VCaP (cell line): ENCODE measurements around the gene CDC42EP1.
"Not testable (repeated sequence)": the region's sequence is repeated elsewhere in the genome, so short reads cannot be mapped to it uniquely, and the experiment has no call there.

Source experiments
- H3K27ac ChIP-seq: fragments of 450-650 bp; 2 replicates; pipeline ENCODE4 v1.5.1; 2017
- TF ChIP-seq, protein P1 (sequence below): fragments of 450-650 bp; conservative IDR thresholded peaks from 2 replicates; pipeline ENCODE4 v1.5.1; 2017; ENCODE audit warnings: mild to moderate bottlenecking, moderate library complexity

Gene CDC42EP1

DNA sequence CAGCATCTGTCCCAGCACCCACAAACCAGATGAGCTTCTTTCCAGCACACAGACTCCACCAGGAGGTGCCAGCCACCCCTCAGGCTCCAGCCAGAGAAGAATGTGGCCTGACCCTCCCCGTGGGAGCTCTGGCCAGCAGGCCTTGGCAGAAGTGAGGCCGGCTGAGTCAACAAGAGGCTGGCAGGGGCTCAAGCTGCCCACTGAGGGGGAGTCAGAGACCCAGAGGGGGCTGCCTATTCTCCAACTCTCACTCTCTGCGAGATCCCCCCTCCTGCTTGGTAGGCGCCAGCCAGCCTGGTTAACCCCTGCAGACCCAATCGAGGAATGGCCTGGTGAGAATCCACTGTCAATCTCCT lies 10.6 kb upstream of the CDC42EP1 start:
- TF ChIP-seq, protein P1, sequence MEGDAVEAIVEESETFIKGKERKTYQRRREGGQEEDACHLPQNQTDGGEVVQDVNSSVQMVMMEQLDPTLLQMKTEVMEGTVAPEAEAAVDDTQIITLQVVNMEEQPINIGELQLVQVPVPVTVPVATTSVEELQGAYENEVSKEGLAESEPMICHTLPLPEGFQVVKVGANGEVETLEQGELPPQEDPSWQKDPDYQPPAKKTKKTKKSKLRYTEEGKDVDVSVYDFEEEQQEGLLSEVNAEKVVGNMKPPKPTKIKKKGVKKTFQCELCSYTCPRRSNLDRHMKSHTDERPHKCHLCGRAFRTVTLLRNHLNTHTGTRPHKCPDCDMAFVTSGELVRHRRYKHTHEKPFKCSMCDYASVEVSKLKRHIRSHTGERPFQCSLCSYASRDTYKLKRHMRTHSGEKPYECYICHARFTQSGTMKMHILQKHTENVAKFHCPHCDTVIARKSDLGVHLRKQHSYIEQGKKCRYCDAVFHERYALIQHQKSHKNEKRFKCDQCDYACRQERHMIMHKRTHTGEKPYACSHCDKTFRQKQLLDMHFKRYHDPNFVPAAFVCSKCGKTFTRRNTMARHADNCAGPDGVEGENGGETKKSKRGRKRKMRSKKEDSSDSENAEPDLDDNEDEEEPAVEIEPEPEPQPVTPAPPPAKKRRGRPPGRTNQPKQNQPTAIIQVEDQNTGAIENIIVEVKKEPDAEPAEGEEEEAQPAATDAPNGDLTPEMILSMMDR, result no peak
- H3K27ac ChIP-seq, result no peak overlapping the region

DNA sequence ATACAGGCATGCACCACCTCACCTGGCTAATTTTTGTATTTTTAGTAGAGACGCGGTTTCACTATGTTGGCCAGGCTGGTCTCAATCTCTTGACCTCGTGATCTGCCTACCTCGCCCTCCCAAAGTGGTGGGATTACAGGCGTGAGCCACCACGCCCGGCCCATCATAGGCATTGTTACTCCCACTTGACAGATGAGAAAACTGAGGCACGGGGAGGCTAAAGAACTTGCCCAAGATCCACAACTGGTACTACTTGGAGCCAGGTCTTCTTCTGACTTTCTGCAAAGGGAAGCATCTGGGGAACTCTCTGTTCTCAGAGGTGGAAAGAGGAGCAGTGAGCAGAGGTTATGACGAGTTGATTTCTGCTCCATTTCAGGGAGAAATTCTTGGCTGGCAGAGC lies 9.4 kb upstream of the CDC42EP1 start:
- H3K27ac ChIP-seq, result not testable (repeated sequence)

DNA sequence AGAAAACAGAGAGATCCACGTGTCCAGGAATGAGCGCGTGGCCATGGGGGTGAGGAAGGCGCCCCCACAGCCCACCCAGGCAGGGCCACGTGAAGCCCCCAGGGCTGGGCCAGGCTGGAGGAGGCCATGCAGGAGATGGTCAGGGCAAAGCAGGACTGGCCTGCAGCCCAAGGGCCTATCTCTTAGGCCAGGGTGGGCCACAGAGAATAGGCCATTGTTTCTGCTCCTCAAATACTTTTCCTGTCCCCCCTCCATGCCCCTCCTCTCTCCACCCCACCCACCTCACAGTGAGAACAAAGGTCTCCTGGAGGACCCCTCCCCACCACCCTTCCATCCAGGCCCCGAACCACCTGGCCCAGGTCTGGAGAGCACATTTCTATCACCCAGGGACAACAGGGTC lies 8.3 kb upstream of the CDC42EP1 start:
- no peak overlapping the region for H3K27ac ChIP-seq
- TF ChIP-seq, protein P1, result no peak

DNA sequence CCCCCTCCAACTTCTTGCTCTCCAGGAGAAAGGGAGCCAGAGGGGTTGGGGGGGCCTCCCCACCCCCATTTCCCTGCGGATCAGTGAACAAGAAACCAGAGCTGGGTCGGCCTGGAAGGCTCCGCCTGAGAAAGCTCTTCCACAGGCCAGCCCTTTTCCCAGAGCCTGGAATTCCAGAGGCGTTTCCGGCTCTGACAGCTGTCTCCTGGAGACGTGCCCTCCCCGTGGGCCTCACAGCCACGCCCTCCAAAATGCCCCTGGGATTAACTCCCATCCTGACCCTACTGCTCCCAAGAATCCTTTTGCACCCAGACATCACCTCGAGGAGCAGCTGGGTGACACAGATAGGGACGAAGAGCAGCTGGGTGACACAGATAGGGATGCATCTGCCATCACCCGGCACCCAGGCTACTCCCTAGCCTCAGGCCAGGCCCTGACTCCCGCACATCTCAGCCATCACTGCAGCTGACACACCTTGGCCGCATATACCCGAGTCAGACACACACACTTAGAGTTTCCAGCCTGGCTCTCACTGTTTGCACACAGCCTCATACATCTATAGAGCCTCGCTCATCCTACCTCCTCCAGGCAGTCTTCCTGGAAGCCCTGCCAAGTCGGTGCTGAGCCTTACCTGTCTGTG lies 7.6 kb upstream of the CDC42EP1 start:
- no peak overlapping the region for H3K27ac ChIP-seq
- TF ChIP-seq, protein P1, result no peak

DNA sequence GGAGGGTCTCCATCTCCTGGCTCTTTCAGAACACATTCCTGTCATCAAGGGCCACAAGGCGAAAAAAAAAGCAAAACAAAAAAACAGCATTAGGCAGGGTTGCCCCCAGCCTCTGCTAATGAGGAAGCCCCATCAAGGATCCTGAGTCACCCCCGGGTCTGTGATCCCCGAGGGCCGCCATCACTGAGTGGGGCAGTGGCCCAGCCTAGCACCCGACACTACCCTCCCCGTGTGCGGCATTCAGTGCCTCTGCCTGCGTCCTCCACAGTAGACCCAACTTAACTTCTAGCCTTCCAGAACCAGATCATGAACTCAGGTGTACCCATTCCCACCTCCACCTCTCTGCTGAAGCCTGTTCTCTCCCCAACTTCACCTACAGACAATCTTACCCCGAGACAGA lies 6.6 kb upstream of the CDC42EP1 start:
- H3K27ac ChIP-seq, result no peak overlapping the region
- TF ChIP-seq, protein P1, result no peak

DNA sequence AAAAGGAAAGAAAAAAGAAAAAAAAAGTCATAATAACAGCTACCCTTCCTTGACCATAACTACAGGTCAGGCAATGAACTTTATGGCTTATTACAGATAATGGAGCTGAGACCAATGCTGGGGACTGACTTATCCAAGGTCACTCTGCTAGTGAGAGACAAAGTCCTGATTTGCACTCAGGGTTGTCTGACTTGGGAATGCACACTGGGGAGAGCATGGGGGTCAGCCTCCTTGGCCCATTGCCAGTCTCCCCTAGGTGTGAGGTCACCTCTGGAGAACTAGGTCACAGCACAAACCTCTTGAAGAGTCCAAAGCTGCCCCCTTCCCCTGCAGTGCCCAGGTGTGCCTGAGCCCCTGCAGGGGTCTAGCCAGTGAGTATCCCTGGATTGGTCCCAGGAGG lies 5.3 kb upstream of the CDC42EP1 start:
- TF ChIP-seq, protein P1, result no peak
- no peak overlapping the region for H3K27ac ChIP-seq

DNA sequence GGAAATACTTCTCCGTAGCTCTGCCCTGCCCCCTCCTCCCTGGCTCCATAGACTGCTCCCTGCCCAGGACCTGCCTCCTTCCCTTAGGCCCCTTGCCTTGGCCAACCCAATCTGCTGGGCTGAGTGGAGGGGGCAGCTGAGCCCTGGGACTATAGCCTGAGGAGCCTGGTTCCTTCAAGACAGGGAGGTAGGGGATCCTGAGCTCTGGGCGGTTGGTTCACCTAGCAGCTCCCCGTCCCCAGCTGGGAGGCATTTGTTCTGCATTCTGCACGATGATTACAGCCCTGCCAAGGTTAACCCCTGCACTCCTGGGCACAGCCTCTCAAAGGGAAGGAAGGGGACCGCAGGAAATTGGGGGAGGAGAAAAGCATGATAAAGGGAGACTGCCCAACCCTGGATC lies 3.6 kb upstream of the CDC42EP1 start:
- TF ChIP-seq, protein P1, result no peak
- H3K27ac ChIP-seq, result peak overlapping the region; percentile 61

DNA sequence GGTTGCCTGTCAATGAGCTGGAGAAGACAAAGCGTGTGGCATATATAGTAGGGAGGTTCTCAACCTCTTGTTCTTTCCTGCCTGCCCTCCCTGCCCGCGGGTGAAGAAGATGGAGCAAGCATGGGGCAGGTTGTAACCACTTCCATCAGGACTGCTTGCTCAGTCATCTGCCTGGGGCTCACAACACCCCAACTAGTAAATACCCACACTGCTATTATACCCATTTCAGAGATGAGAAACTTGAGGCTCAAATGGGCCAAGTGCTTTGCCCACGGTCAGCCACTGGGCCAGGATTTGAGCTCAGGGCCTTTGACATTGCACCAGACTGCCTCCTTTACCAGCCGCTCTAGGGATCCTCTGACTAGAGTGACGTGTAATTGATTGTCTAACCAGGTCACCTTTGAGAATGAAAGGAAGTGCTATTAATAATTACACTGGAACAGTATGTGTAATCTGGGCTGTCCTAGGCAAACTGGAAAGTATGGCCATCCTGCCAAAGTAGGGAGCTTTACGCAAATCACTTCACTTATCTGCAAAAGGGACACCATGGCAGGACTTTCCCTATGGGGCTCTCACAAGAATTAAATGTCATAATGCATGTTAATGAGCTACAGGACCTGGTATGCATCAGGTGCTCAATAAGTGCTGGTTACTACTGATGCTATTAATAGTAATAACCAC lies 2.8 kb upstream of the CDC42EP1 start:
- peak overlapping the region; percentile 61 for H3K27ac ChIP-seq
- TF ChIP-seq, protein P1, result no peak
